H9 (cell line): ENCODE data around the gene LASP1NB.
A peak's percentile ranks its signal among the peaks of the same experiment; 100 is the strongest.

Source experiments
- DNase-seq: peaks from one replicate; pipeline ENCODE4 v3.0.0-alpha.2; 2017
- H2AFZ ChIP-seq: one replicate; pipeline ENCODE4 v1.6.1; 2013; ENCODE audit warnings: mild to moderate bottlenecking, low read length, control low read depth, moderate library complexity
- H2AK5ac ChIP-seq: 2 replicates; pipeline ENCODE4 v1.6.1; 2013; ENCODE audit warnings: low read length, control low read depth, mixed read lengths; ENCODE audit not compliant: insufficient read length
- H2BK120ac ChIP-seq: one replicate; pipeline ENCODE4 v1.6.1; 2013; ENCODE audit warnings: low read depth, mild to moderate bottlenecking, low read length, control low read depth, inconsistent platforms; ENCODE audit not compliant: poor library complexity, severe bottlenecking
- H2BK12ac ChIP-seq: 2 replicates; pipeline ENCODE4 v1.6.1; 2013; ENCODE audit warnings: low read length, control low read depth, mixed read lengths, low read depth; ENCODE audit not compliant: insufficient read length
- H2BK15ac ChIP-seq: 2 replicates; pipeline ENCODE4 v1.6.1; 2013; ENCODE audit warnings: low read depth, low read length, control low read depth
- H2BK20ac ChIP-seq: one replicate; pipeline ENCODE4 v1.6.1; 2013; ENCODE audit warnings: low read depth, mild to moderate bottlenecking, low read length, control low read depth, inconsistent platforms; ENCODE audit not compliant: poor library complexity, severe bottlenecking
- H2BK5ac ChIP-seq: 2 replicates; pipeline ENCODE4 v1.6.1; 2013; ENCODE audit warnings: low read length, control low read depth, mixed read lengths; ENCODE audit not compliant: insufficient read length
- H3K14ac ChIP-seq: 2 replicates; pipeline ENCODE4 v1.6.1; 2013; ENCODE audit warnings: low read length, control low read depth; ENCODE audit not compliant: insufficient read depth
- H3K18ac ChIP-seq: 2 replicates; pipeline ENCODE4 v1.6.1; 2013; ENCODE audit warnings: low read depth, mild to moderate bottlenecking, mixed read lengths, low read length, control low read depth; ENCODE audit not compliant: insufficient read length
- H3K23ac ChIP-seq: 2 replicates; pipeline ENCODE4 v1.6.1; 2013; ENCODE audit warnings: low read length, control low read depth, mixed read lengths, low read depth; ENCODE audit not compliant: insufficient read length
- H3K23me2 ChIP-seq: 2 replicates; pipeline ENCODE4 v1.6.1; 2013; ENCODE audit warnings: low read depth, mild to moderate bottlenecking, mixed read lengths, low read length, control low read depth; ENCODE audit not compliant: insufficient read length, poor library complexity, severe bottlenecking
- H3K27ac ChIP-seq: 2 replicates; pipeline ENCODE4 v1.5.1; 2013; ENCODE audit warnings: low read length, control low read depth, mixed read lengths, low read depth; ENCODE audit not compliant: insufficient read length
- H3K27me3 ChIP-seq: 2 replicates; pipeline ENCODE4 v1.6.1; 2013; ENCODE audit warnings: low read length, control low read depth, inconsistent platforms; ENCODE audit not compliant: insufficient read depth
- H3K4ac ChIP-seq: 2 replicates; pipeline ENCODE4 v1.6.1; 2013; ENCODE audit warnings: low read depth, mild to moderate bottlenecking, control low read depth, inconsistent platforms, low read length, moderate library complexity
- H3K4me1 ChIP-seq: 2 replicates; pipeline ENCODE4 v1.6.1; 2013; ENCODE audit warnings: low read length, control low read depth, inconsistent platforms; ENCODE audit not compliant: insufficient read depth
- H3K4me2 ChIP-seq: 2 replicates; pipeline ENCODE4 v1.6.1; 2013; ENCODE audit warnings: low read length, control low read depth, mixed read lengths; ENCODE audit not compliant: insufficient read length, insufficient read depth
- H3K56ac ChIP-seq: 2 replicates; pipeline ENCODE4 v1.6.1; 2013; ENCODE audit warnings: low read depth, mild to moderate bottlenecking, mixed read lengths, low read length, control low read depth; ENCODE audit not compliant: insufficient read length
- H3K79me1 ChIP-seq: 2 replicates; pipeline ENCODE4 v1.6.1; 2013; ENCODE audit warnings: low read depth, mild to moderate bottlenecking, moderate library complexity, low read length, control low read depth, inconsistent platforms; ENCODE audit not compliant: insufficient read depth, poor library complexity, severe bottlenecking
- H3K79me2 ChIP-seq: 2 replicates; pipeline ENCODE4 v1.6.1; 2013; ENCODE audit warnings: low read length, control low read depth, inconsistent platforms; ENCODE audit not compliant: insufficient read depth
- H3K9ac ChIP-seq: 2 replicates; pipeline ENCODE4 v1.6.1; 2013; ENCODE audit warnings: low read length, control low read depth, mixed read lengths; ENCODE audit not compliant: insufficient read length; ENCODE audit errors: extremely low read depth
- H3K9me3 ChIP-seq: one replicate; pipeline ENCODE4 v1.6.1; 2013; ENCODE audit warnings: low read depth, low read length, inconsistent platforms; ENCODE audit not compliant: control insufficient read depth
- H3T11ph ChIP-seq: one replicate; pipeline ENCODE4 v1.6.1; 2013; ENCODE audit warnings: mild to moderate bottlenecking, low read length, control low read depth, inconsistent platforms
- H4K20me1 ChIP-seq: one replicate; pipeline ENCODE4 v1.6.1; 2013; ENCODE audit not compliant: control insufficient read depth, insufficient read length, insufficient read depth
- H4K5ac ChIP-seq: 2 replicates; pipeline ENCODE4 v1.6.1; 2013; ENCODE audit warnings: low read depth, mild to moderate bottlenecking, mixed read lengths, low read length, control low read depth; ENCODE audit not compliant: insufficient read length
- H4K8ac ChIP-seq: replicated peaks from 2 replicates; pipeline ENCODE4 v1.6.1; 2013; ENCODE audit warnings: low read length, control low read depth, mixed read lengths, low read depth; ENCODE audit not compliant: insufficient read length
- H4K91ac ChIP-seq: 2 replicates; pipeline ENCODE4 v1.6.1; 2013; ENCODE audit warnings: low read depth, mild to moderate bottlenecking, moderate library complexity, mixed read lengths, low read length, control low read depth; ENCODE audit not compliant: insufficient read length
- H3K27ac Mint-ChIP-seq, 3 experiments: 2 replicates in 2 of 3; 3 replicates in 1 of 3; pipeline ENCODE4 v1.8.0; 2020 to 2021; ENCODE audit warnings: mixed read lengths in 3 of 3, mild to moderate bottlenecking in 1 of 3, moderate library complexity in 1 of 3
- H3K27me3 Mint-ChIP-seq: 2 replicates; pipeline ENCODE4 v1.8.0; 2021; ENCODE audit warnings: low read depth, mild to moderate bottlenecking, moderate library complexity, mixed read lengths
- H3K36me3 Mint-ChIP-seq, 3 experiments: 2 replicates in 2 of 3; 3 replicates in 1 of 3; pipeline ENCODE4 v1.8.0; 2020 to 2021; ENCODE audit warnings: low read depth in 3 of 3, mixed read lengths in 3 of 3; ENCODE audit not compliant: insufficient read depth in 1 of 3
- H3K4me1 Mint-ChIP-seq, 2 experiments: 2 replicates each; pipeline ENCODE4 v1.8.0; 2020; ENCODE audit warnings: mixed read lengths in 2 of 2
- H3K4me3 Mint-ChIP-seq, 2 experiments: 2 replicates in 1 of 2; 3 replicates in 1 of 2; pipeline ENCODE4 v1.8.0; 2020 to 2021; ENCODE audit warnings: mild to moderate bottlenecking in 2 of 2, mixed read lengths in 2 of 2, moderate library complexity in 1 of 2
- H3K9me3 Mint-ChIP-seq, 2 experiments: 2 replicates in 1 of 2; 3 replicates in 1 of 2; pipeline ENCODE4 v1.8.0; 2020; ENCODE audit warnings: mild to moderate bottlenecking in 2 of 2, mixed read lengths in 2 of 2, moderate library complexity in 1 of 2
- CTCF ChIP-seq: fragments of 200-600 bp; sonication (generic); conservative IDR thresholded peaks from 3 replicates; pipeline ENCODE4 v1.8.0; 2021; ENCODE audit warnings: antibody characterized with exemption, mild to moderate bottlenecking
- WGBS: extraction: QIAGEN DNeasy Blood & Tissue Kit; methylation state at CpG from one replicate; pipeline ENCODE4 v1.1.7; 2013; ENCODE audit warnings: missing lambda C conversion rate, low lambda C conversion rate, mixed read lengths; ENCODE audit not compliant: insufficient read length; ENCODE audit errors: extremely low coverage; 5-methylcytosine and 5-hydroxymethylcytosine counted together

LASP1NB gene

GRCh38 chr17:38906460-38907228 lies 18.8 kb upstream of the LASP1NB start:
- Histone ChIP-seq H3K4me2 (no peak overlapping the region), H2BK120ac (no peak overlapping the region), H3K79me2 (no peaks in the 10 kb centered on the region), H3K4me1 (no peaks in the 10 kb centered on the region), H3K27ac (no peak overlapping the region), H4K20me1 (no peaks in the 10 kb centered on the region), H2BK5ac (no peak overlapping the region), H3K79me1 (no peaks in the 10 kb centered on the region), H3K14ac (no peak overlapping the region; the same call in 1 of the 2 replicates), H3K9me3 (no peaks in the 10 kb centered on the region), H4K8ac (no peak overlapping the region), H3K4ac (no peak overlapping the region), H3K23ac (no peak overlapping the region), H2BK15ac (no peak overlapping the region), H2BK12ac (no peak overlapping the region), H3K23me2 (no peaks in the 10 kb centered on the region), H2AK5ac (no peak overlapping the region), H4K5ac (no peak overlapping the region), H2AFZ (no peak overlapping the region), H3K18ac (no peak overlapping the region), H2BK20ac (no peak overlapping the region), H4K91ac (no peak overlapping the region), H3K9ac (no peak overlapping the region), H3K27me3 (no peaks in the 10 kb centered on the region), H3K56ac (no peak overlapping the region), H3T11ph (no peak overlapping the region)
- no peak for TF ChIP-seq CTCF
- Mint-ChIP-seq H3K4me1 (peaks cover 12 to 17% of the 10 kb centered on the region in 2 experiments), H3K27ac (peak overlapping the region in 2 of 3 experiments; percentile 28 to 46; a peak in 2 of 7 replicates), H3K36me3 (peaks cover 5 to 28% (median 27%) of the 10 kb centered on the region in 3 experiments; a peak in 6 of 7 replicates), H3K4me3 (no peak overlapping the region), H3K27me3 (no peaks in the 10 kb centered on the region), H3K9me3 (no peaks in the 10 kb centered on the region)
- DNase-seq = no peak
- WGBS = no CpG with 5 or more reads among the region's 7 CpGs
